Left renal pelvis (tissue), 4 donors: ENCODE data around the gene ANO6. TPM values are rescaled to one million over a fixed set of nuclear protein-coding genes. Genes with fewer than 3 reads are reported as not detected.

Source experiments
- DNase-seq, 4 donors: peaks; one replicate each; pipeline ENCODE4 v3.0.0-alpha.2; 2013; ENCODE audit warnings: low read depth in 4 of 4, low spot score in 3 of 4
- polyA plus RNA-seq, 4 donors: library from polyadenylated mRNA; unstranded; fragments of 120-200 nt; gene quantifications; one replicate each; pipeline ENCODE4 v1.2.1, GENCODE V29; 2013; ENCODE audit not compliant: insufficient read length in 4 of 4

ANO6 gene
- polyA plus RNA-seq, 4 donors, result 62.2 to 88.2 (median 79.6) TPM

- DNase-seq, result no peak
Observed at GRCh38 chr12:45270951-45271350, 55.1 kb downstream of the ANO6 start.

DNA sequence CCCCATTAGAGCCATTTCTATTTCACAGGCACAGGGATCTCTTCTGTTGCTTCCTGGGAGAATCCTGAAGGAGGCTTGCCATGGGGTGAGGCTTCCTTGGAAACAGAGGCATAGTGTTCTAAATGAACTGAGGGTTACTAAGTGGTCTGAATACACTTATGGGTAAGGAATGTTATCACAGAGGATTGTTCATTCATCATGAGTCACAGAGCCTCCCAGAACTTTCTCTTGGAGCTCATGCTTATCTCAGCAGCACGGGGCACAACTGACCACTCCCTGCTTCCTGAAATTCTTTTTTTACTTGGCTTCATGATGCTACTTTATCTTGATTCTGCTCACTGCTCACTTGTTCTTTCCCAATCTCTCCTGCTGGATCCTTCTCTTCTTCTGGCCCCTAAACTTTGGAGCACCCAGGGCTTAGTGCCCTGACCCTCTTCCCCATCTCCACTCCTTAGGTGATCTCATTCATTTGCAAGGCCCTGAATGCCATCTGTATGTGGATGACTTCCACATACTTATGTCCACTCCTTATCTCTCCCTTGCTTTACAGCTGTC lies 57.9 kb downstream of the ANO6 start:
- DNase-seq, result no peak

GRCh38 chr12:45276154-45276755 lies 60.4 kb downstream of the ANO6 start:
- DNase-seq, result no peak

DNA sequence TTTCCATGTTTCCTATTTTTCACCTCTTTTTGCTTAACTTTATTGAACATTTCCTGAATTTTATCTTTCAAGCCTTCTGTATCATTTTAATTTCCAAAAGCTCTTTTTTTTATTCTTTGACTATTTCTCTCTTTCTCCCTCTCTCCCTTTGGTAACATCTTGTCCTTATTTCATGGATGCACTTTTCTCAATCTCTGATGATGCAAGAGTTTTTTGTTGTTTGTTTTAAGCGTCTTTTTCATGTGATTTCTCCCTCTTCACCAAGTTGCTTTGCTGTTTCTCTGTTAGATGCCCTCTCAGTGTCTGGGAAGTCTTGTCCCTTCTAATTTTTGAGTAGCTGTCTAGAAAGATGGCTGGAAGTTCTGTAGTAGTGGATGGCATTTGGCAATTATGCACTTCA lies 62.6 kb downstream of the ANO6 start:
- no peak for DNase-seq

- DNase-seq, result no peak
Observed at GRCh38 chr12:45279931-45280830, 64.3 kb downstream of the ANO6 start.

DNA sequence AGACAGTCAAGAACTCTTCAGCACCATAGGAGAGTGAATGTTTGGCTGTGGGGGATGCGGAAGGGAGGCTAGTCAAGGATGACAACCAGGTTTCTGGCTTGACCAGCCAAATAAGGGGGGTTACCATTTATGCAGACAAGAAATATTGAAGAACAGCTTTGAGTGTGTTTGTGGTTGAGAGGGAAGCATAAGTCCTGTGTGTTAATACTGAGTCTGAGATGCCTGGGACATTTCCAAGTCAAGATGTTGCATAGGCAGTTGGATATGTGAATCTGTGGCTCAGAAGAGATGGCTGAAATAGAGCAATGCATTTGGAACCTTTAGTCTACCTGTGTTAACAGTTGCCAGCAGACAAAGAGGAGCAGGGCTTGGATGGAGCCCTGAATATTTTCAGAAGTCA lies 66.1 kb downstream of the ANO6 start:
- DNase-seq, result no peak

GRCh38 chr12:45282411-45282810 lies 66.5 kb downstream of the ANO6 start:
- DNase-seq, result no peak

DNA sequence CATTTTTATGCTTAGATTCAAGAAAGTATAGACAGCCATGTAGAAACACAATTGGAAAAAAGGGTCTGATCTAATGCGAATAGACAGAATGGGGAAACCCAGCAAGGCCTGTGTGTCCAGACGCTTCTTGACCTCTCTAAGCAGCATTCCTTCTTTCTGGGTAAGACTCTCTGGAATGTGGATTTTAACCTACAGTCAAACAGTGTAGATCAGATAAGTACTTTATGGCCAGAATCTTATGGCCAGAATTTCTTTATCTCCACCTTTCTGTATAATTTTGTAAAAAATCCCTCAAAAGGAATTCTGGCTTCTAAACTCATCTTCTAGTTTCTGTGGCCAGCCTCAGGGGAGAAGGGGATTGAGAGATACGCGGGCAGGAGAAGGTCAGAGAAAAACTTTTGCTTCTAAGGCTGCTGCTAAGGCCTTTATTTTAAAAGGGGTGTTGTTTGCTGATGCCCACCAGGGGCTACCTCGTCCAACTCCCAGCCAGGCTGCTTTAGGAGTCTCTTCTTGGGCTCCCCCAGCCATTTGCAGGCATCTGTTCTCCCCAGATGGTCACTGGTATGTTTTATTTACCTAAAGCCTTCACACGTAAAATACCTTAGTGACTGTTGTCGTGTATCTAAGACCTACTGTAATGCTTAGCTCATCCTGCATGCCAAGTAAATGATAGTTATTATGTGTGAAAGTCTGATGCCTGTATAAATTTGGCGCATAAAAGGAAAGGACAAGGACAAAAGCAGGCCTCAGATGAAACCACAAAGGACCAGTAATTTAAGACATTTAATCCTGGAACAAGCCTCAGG lies 68.4 kb downstream of the ANO6 start:
- DNase-seq, result no peak

DNA sequence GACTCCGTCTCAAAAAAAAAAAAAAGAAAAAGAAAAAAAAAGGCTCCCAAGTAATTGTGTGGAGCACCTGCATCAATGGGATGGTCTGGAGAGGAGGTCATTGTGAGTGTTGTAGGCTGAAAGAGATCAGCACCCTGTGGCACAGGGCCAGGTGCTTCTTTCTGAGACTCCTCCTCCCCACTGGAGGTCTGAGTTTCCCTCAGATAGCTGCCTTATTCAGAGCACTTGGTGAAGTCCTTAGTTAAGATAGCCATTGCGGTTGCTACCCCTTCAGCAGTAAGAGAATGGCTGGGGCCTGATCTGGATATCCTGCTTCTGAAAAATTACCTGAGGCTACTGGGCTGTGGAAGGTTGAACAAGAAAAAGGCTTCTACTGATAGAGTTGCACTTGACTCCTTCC lies 69.8 kb downstream of the ANO6 start:
- no peak for DNase-seq

DNA sequence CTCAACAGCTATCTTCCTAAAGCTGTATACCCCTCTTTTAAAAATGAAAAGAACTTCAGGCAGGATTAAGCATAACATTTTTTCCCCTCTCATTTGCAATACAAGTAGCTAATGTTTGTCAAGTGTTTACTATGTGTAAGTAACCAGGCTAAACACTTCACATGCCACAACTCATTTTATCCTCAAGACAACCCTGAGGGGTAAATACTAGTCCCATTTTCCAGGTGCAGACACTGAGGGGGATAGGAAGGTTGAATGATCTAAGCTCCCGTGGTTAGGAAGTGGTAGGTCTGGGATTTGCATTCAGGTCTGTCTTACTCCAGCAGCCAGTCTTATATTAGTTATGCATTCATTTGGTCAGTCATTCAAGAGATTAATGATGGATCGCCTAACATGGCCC lies 70.7 kb downstream of the ANO6 start:
- DNase-seq, result no peak

DNA sequence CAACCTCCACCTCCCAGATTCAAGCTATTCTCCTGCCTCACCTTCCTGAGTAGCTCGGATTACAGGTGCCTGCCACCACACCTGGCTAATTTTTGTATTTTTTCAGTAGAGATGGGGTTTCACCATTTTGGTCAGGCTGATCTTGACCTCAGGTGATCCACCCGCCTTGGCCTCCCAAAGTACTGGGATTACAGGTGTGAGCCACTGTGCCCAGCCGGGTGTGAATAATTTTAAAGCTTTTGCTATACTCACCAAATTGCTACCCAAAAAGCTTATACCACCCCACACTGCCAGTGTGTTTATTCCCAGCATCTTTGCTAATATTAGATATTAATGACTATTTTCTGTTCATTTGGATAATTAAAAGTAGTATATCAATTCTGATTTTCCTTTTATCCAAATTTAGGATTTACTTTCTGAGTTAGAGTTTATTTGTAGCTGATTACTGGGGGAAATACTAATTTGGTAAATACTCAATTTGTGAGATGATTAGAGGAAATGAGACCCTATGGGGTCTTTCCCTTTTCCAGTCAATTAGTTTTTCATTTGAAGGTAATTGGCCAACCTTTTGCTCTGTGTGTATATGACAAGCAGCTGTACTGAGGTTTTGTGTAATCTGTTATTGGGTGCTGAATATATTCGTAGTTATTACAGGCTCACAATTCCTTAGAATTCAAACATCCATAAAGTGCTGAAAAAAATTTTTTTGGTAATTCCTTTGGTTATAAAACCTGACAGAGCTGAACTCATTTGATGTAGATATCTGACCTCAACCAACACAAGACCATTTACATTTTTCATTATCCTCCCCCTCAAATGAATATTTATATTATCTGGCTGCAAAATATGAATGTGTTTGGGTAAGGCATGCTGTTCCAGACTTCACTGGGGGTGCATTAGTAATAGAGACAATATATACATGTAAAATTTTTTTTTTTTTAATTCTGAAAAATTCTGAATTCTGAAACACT lies 73.6 kb downstream of the ANO6 start:
- DNase-seq, result no peak

DNA sequence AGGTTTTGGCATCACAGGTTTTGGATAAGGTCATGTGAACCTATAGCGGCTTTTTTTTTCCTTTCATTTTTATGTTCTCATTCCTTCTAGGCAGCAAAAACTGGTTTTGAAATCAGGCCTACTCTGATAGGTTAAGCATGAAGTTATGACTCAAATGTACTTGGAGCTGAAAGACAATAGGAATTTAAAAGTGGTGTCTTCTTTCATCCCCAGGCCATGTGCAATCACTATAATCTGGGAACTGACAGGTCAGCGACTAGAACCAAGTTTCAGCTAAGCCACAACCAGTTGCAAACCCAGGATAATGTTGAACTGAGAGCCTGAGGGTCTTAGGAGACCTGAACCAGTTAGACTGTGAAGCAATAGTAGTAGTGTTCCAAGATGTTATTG lies 74.3 kb downstream of the ANO6 start:
- no peak for DNase-seq

DNA sequence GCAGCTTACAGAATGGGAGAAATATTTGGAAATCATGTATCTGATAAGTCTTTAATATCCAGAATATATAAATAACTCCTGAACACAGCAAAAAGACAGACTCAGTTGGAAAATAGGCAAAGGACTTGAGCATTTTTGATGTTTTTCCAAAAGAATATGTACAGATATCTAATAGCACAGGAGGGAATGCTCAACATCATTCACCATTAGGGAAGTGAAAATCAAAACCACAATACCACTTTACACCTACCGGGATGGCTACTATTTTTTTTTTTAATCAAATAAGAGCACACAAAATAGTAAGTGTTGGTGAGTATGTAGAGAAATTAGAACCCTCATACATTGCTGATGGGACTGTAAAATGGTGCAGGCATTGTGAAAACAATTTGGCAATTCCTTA lies 75.6 kb downstream of the ANO6 start:
- DNase-seq, result no peak

DNA sequence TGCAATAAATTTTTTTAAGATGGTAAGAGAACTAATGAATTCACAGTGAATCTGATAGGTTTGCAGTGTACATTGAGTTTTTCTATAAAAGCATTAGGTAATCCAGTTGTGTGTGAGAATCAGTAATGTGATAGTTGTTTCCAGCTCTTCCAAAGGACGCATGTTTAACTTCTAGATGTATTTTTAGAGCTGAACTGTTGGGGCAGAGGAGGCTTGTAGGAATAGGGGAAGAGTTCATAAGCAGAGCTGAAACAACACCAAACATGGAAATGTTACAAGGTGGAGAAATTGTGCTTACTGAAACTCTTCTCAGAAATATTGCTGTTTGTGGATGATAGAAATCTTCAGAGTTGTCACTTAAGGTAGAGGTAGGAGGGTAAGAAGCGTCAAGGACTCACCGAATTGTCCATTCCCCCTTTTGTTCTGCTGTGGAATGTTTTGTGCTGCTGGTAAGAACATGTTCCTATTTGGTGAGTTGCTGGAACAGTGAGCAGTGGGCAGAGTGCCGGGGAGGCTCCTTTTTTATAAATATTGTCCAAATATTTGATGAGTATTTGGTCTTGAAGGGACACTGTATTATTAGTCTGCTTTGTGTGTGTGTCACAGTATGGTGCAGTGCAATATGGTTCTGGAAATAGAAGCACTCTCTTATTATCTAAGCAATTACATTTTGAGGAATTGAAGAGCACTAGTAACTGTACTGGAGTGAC lies 76.7 kb downstream of the ANO6 start:
- no peak for DNase-seq

- no peak for DNase-seq
Observed at GRCh38 chr12:45294906-45295305, 79.0 kb downstream of the ANO6 start.

GRCh38 chr12:45296046-45296586 lies 80.2 kb downstream of the ANO6 start:
- no peak for DNase-seq

- DNase-seq, result no peak
Observed at GRCh38 chr12:45298047-45298446, 82.2 kb downstream of the ANO6 start.

DNA sequence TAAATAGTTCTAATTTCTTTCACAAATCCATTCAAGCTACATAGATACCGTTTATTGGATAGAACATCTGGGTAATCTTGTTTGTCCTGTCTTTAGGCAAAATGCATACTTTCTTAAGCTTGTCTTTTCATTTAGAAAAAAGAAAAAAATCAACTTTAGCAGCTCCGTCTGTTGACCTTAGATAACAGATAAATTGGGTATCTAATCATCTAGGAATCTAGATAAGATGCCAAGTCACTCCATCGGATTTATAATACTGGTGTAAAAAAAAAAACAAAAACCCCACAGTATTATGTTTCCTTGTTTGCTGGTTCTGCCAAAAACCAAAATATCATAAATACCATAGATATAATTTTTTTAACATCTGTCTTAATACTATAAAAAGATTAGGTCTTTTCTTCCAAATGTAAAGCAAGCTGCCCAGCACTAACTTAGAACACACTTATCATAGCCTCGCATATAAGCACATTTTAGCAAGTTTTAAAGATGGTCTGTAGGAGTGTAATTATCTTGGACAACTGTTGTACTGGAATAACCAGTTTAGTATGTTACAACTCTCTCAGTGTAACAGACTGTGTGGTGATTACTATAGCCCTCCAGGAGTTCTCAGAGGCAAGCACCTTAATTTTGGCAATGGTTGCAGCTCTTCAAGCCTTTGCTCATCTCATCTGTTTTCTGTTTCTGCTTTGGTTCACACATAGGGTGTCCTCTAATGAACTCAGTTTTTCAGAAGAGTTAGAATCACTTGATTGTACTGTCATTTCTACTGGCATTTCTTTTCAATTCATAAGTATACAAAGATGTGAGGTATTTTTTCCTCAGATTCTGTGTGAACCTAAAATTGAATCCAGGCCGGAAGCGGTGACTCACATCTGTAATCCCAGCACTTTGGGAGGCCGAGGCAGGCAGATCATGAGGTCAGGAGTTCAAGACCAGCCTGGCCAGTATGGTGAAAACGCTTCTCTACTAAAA lies 83.1 kb downstream of the ANO6 start:
- DNase-seq, result no peak
